Measurements from ENCODE around the gene CRAMP1. TPM values are rescaled to one million over a fixed set of nuclear protein-coding genes. Genes with fewer than 3 reads are reported as not detected.

The CRAMP1 gene
- total RNA-seq, 1 donor from 2014 or later = 38.6 TPM

GRCh38 chr16:1656808-1657617, 44.9 kb downstream of the CRAMP1 start:
- intact Hi-C loops (cut with micrococcal nuclease) = no loop called here
- H3K36me3 Mint-ChIP-seq (ENCODE audit: low read depth) = peaks cover 17% of the 10 kb centered on the region
- H3K4me3 Mint-ChIP-seq = no peak overlapping the region
- DNase-seq (ENCODE audit: low spot score) = no peak
- no peaks in the 10 kb centered on the region for H3K9me3 Mint-ChIP-seq
- H3K27me3 Mint-ChIP-seq (ENCODE audit: insufficient read depth) = no peaks in the 10 kb centered on the region
- no peak overlapping the region for H3K27ac Mint-ChIP-seq
- no peaks in the 10 kb centered on the region for H3K4me1 Mint-ChIP-seq (ENCODE audit: low read depth)

GRCh38 chr16:1657841-1658240, 45.7 kb downstream of the CRAMP1 start:
- H3K27ac Mint-ChIP-seq = no peak overlapping the region
- no peaks in the 10 kb centered on the region for H3K4me1 Mint-ChIP-seq (ENCODE audit: low read depth)

GRCh38 chr16:1659031-1659430, 46.9 kb downstream of the CRAMP1 start:
- intact Hi-C loops (cut with micrococcal nuclease) = no loop called here
- H3K9me3 Mint-ChIP-seq = no peaks in the 10 kb centered on the region
- no peak for DNase-seq (ENCODE audit: low spot score)
- no peaks in the 10 kb centered on the region for H3K4me1 Mint-ChIP-seq (ENCODE audit: low read depth)
- no peak overlapping the region for H3K4me3 Mint-ChIP-seq
- no peaks in the 10 kb centered on the region for H3K27me3 Mint-ChIP-seq (ENCODE audit: insufficient read depth)
- no peak overlapping the region for H3K27ac Mint-ChIP-seq
- peaks cover 28% of the 10 kb centered on the region for H3K36me3 Mint-ChIP-seq (ENCODE audit: low read depth)

More at GRCh38 chr16:1657841-1658240, 45.7 kb downstream of the CRAMP1 start:
- Mint-ChIP-seq H3K36me3 (ENCODE audit: low read depth) (peaks cover 19% of the 10 kb centered on the region), H3K4me3 (no peak overlapping the region), H3K27me3 (ENCODE audit: insufficient read depth) (no peaks in the 10 kb centered on the region), H3K9me3 (no peaks in the 10 kb centered on the region)
- intact Hi-C loops (cut with micrococcal nuclease) = no loop called here
- DNase-seq (ENCODE audit: low spot score) = no peak

GRCh38 chr16:1661826-1662225, 49.7 kb downstream of the CRAMP1 start:
- H3K36me3 Mint-ChIP-seq (ENCODE audit: low read depth) = peaks cover 18% of the 10 kb centered on the region
- intact Hi-C loops (cut with micrococcal nuclease) = no loop called here
- H3K27me3 Mint-ChIP-seq (ENCODE audit: insufficient read depth) = no peaks in the 10 kb centered on the region
- no peak overlapping the region for H3K27ac Mint-ChIP-seq
- no peaks in the 10 kb centered on the region for H3K4me1 Mint-ChIP-seq (ENCODE audit: low read depth)
- H3K9me3 Mint-ChIP-seq = no peaks in the 10 kb centered on the region
- H3K4me3 Mint-ChIP-seq = no peak overlapping the region
- no peak for DNase-seq (ENCODE audit: low spot score)

- no peak for DNase-seq (ENCODE audit: low spot score)
- Mint-ChIP-seq H3K4me3 (no peak overlapping the region), H3K4me1 (ENCODE audit: low read depth) (no peaks in the 10 kb centered on the region), H3K36me3 (ENCODE audit: low read depth) (peaks cover 24% of the 10 kb centered on the region), H3K27ac (no peak overlapping the region), H3K27me3 (ENCODE audit: insufficient read depth) (no peaks in the 10 kb centered on the region), H3K9me3 (no peaks in the 10 kb centered on the region)
- intact Hi-C loops (cut with micrococcal nuclease) = no loop called here
Observed at GRCh38 chr16:1662543-1662942, 50.4 kb downstream of the CRAMP1 start.

GRCh38 chr16:1665829-1666228, 53.7 kb downstream of the CRAMP1 start:
- no peak overlapping the region for H3K27ac Mint-ChIP-seq
- H3K36me3 Mint-ChIP-seq (ENCODE audit: low read depth) = peaks cover 38% of the 10 kb centered on the region
- DNase-seq (ENCODE audit: low spot score) = no peak
- no peak overlapping the region for H3K4me3 Mint-ChIP-seq
- intact Hi-C loops (cut with micrococcal nuclease) = no loop called here
- H3K27me3 Mint-ChIP-seq (ENCODE audit: insufficient read depth) = no peaks in the 10 kb centered on the region
- H3K9me3 Mint-ChIP-seq = no peaks in the 10 kb centered on the region
- H3K4me1 Mint-ChIP-seq (ENCODE audit: low read depth) = no peaks in the 10 kb centered on the region

GRCh38 chr16:1666316-1666715, 54.2 kb downstream of the CRAMP1 start:
- H3K27me3 Mint-ChIP-seq (ENCODE audit: insufficient read depth) = no peaks in the 10 kb centered on the region
- H3K4me3 Mint-ChIP-seq = no peak overlapping the region
- H3K9me3 Mint-ChIP-seq = no peaks in the 10 kb centered on the region
- H3K4me1 Mint-ChIP-seq (ENCODE audit: low read depth) = no peaks in the 10 kb centered on the region
- no peak overlapping the region for H3K27ac Mint-ChIP-seq
- DNase-seq (ENCODE audit: low spot score) = no peak
- intact Hi-C loops (cut with micrococcal nuclease) = no loop called here
- peaks cover 41% of the 10 kb centered on the region for H3K36me3 Mint-ChIP-seq (ENCODE audit: low read depth)

- no peaks in the 10 kb centered on the region for H3K4me1 Mint-ChIP-seq (ENCODE audit: low read depth)
- H3K36me3 Mint-ChIP-seq (ENCODE audit: low read depth) = peaks cover 44% of the 10 kb centered on the region
- no peak overlapping the region for H3K27ac Mint-ChIP-seq
- H3K9me3 Mint-ChIP-seq = no peaks in the 10 kb centered on the region
- no peak for DNase-seq (ENCODE audit: low spot score)
- no peak overlapping the region for H3K4me3 Mint-ChIP-seq
- intact Hi-C loops (cut with micrococcal nuclease) = no loop called here
- no peaks in the 10 kb centered on the region for H3K27me3 Mint-ChIP-seq (ENCODE audit: insufficient read depth)
Observed at GRCh38 chr16:1667271-1667670, 55.1 kb downstream of the CRAMP1 start.

GRCh38 chr16:1667916-1668315, 55.8 kb downstream of the CRAMP1 start:
- Mint-ChIP-seq H3K27me3 (ENCODE audit: insufficient read depth) (no peaks in the 10 kb centered on the region), H3K36me3 (ENCODE audit: low read depth) (peaks cover 43% of the 10 kb centered on the region), H3K9me3 (no peaks in the 10 kb centered on the region), H3K27ac (no peak overlapping the region), H3K4me1 (ENCODE audit: low read depth) (no peaks in the 10 kb centered on the region), H3K4me3 (no peak overlapping the region)
- DNase-seq (ENCODE audit: low spot score) = no peak
- intact Hi-C loops (cut with micrococcal nuclease) = no loop called here

- Mint-ChIP-seq H3K36me3 (ENCODE audit: low read depth) (peaks cover 42% of the 10 kb centered on the region), H3K27me3 (ENCODE audit: insufficient read depth) (no peaks in the 10 kb centered on the region)
- no peak for DNase-seq (ENCODE audit: low spot score)
Observed at GRCh38 chr16:1668612-1669319, 56.6 kb downstream of the CRAMP1 start.

GRCh38 chr16:1669698-1670097, 57.5 kb downstream of the CRAMP1 start:
- intact Hi-C loops (cut with micrococcal nuclease) = no loop called here
- H3K27me3 Mint-ChIP-seq (ENCODE audit: insufficient read depth) = no peaks in the 10 kb centered on the region
- no peak for DNase-seq (ENCODE audit: low spot score)

More at GRCh38 chr16:1668612-1669319, 56.6 kb downstream of the CRAMP1 start:
- no peak overlapping the region for H3K27ac Mint-ChIP-seq
- no peaks in the 10 kb centered on the region for H3K4me1 Mint-ChIP-seq (ENCODE audit: low read depth)
- no peak overlapping the region for H3K4me3 Mint-ChIP-seq
- intact Hi-C loops (cut with micrococcal nuclease) = no loop called here
- H3K9me3 Mint-ChIP-seq = no peaks in the 10 kb centered on the region

GRCh38 chr16:1670371-1670770, 58.2 kb downstream of the CRAMP1 start:
- no peaks in the 10 kb centered on the region for H3K4me1 Mint-ChIP-seq (ENCODE audit: low read depth)
- no peak overlapping the region for H3K4me3 Mint-ChIP-seq
- no peaks in the 10 kb centered on the region for H3K9me3 Mint-ChIP-seq
- DNase-seq (ENCODE audit: low spot score) = no peak
- intact Hi-C loops (cut with micrococcal nuclease) = no loop called here
- no peak overlapping the region for H3K27ac Mint-ChIP-seq
- H3K27me3 Mint-ChIP-seq (ENCODE audit: insufficient read depth) = no peaks in the 10 kb centered on the region
- H3K36me3 Mint-ChIP-seq (ENCODE audit: low read depth) = peaks cover 38% of the 10 kb centered on the region

More at GRCh38 chr16:1669698-1670097, 57.5 kb downstream of the CRAMP1 start:
- Mint-ChIP-seq H3K4me3 (no peak overlapping the region), H3K36me3 (ENCODE audit: low read depth) (peaks cover 37% of the 10 kb centered on the region), H3K9me3 (no peaks in the 10 kb centered on the region), H3K27ac (no peak overlapping the region), H3K4me1 (ENCODE audit: low read depth) (no peaks in the 10 kb centered on the region)

GRCh38 chr16:1670866-1671265, 58.7 kb downstream of the CRAMP1 start:
- H3K9me3 Mint-ChIP-seq = no peaks in the 10 kb centered on the region
- DNase-seq (ENCODE audit: low spot score) = no peak
- H3K36me3 Mint-ChIP-seq (ENCODE audit: low read depth) = peaks cover 43% of the 10 kb centered on the region
- H3K4me3 Mint-ChIP-seq = no peak overlapping the region
- H3K27ac Mint-ChIP-seq = no peak overlapping the region
- intact Hi-C loops (cut with micrococcal nuclease) = no loop called here
- H3K27me3 Mint-ChIP-seq (ENCODE audit: insufficient read depth) = no peaks in the 10 kb centered on the region
- H3K4me1 Mint-ChIP-seq (ENCODE audit: low read depth) = no peaks in the 10 kb centered on the region
